ENCODE data around the gene ABCC3.

- TF ChIP-seq CTCF (conservative IDR thresholded peaks at IDR 0.05; ENCODE audit: low read depth, low read length) (no peak), EZH2 (IDR thresholded peaks at IDR 0.05; ENCODE audit: borderline replicate concordance, low read depth, low read length, poor library complexity, severe bottlenecking) (no peak)
Observed at GRCh38 chr17:50632637-50633036, 2.0 kb upstream of the ABCC3 start.

Measured in A673 (cell line).